ENCODE measurements around the gene UBAP1L.

Gene UBAP1L

GRCh38 chr15:65069779-65070546, 45.0 kb downstream of the UBAP1L start:
- no peak overlapping the region for H3K4me3 ChIP-seq (ENCODE audit: low read length)
- DNase-seq (ENCODE audit: low read depth, low spot score): no peak

- DNase-seq (ENCODE audit: low read depth, low spot score): no peak
Observed at GRCh38 chr15:65069179-65069578, 45.8 kb downstream of the UBAP1L start.

GRCh38 chr15:65068403-65068788, 46.6 kb downstream of the UBAP1L start:
- no peak overlapping the region for H3K4me3 ChIP-seq (ENCODE audit: low read length)

More at GRCh38 chr15:65069179-65069578, 45.8 kb downstream of the UBAP1L start:
- no peak overlapping the region for H3K4me3 ChIP-seq (ENCODE audit: low read length)

GRCh38 chr15:65067645-65068402, 47.2 kb downstream of the UBAP1L start, which contains the start of gene RASL12:
Gene RASL12 (minus strand): TSS chr15:65067991. CDS start chr15:65067835, 156 bp downstream.
- no peak within 1 kb of the TSS for H3K4me3 ChIP-seq (ENCODE audit: low read length)
- no peak for DNase-seq (ENCODE audit: low read depth, low spot score)

More at GRCh38 chr15:65068403-65068788, 46.6 kb downstream of the UBAP1L start:
- DNase-seq (ENCODE audit: low read depth, low spot score): no peak

- no peak for DNase-seq (ENCODE audit: low read depth, low spot score)
- no peak overlapping the region for H3K4me3 ChIP-seq (ENCODE audit: low read length)
Observed at GRCh38 chr15:65067317-65067644, 47.7 kb downstream of the UBAP1L start.

- DNase-seq (ENCODE audit: low read depth, low spot score): no peak
- H3K4me3 ChIP-seq (ENCODE audit: low read length): no peak overlapping the region
Observed at GRCh38 chr15:65066635-65067316, 48.2 kb downstream of the UBAP1L start.

- DNase-seq (ENCODE audit: low read depth, low spot score): no peak
- H3K4me3 ChIP-seq (ENCODE audit: low read length): no peak overlapping the region
Observed at GRCh38 chr15:65066001-65066634, 48.9 kb downstream of the UBAP1L start.

- no peak for DNase-seq (ENCODE audit: low read depth, low spot score)
- H3K4me3 ChIP-seq (ENCODE audit: low read length): no peak overlapping the region
Observed at GRCh38 chr15:65062726-65063125, 52.3 kb downstream of the UBAP1L start.

GRCh38 chr15:65062061-65062460, 52.9 kb downstream of the UBAP1L start:
- H3K4me3 ChIP-seq (ENCODE audit: low read length): no peak overlapping the region
- no peak for DNase-seq (ENCODE audit: low read depth, low spot score)

- no peak overlapping the region for H3K4me3 ChIP-seq (ENCODE audit: low read length)
- no peak for DNase-seq (ENCODE audit: low read depth, low spot score)
Observed at GRCh38 chr15:65060641-65061397, 54.2 kb downstream of the UBAP1L start.

GRCh38 chr15:65059931-65060596, 54.9 kb downstream of the UBAP1L start:
- no peak for DNase-seq (ENCODE audit: low read depth, low spot score)
- no peak overlapping the region for H3K4me3 ChIP-seq (ENCODE audit: low read length)

- H3K4me3 ChIP-seq (ENCODE audit: low read length): no peak overlapping the region
Observed at GRCh38 chr15:65059369-65059750, 55.6 kb downstream of the UBAP1L start.

GRCh38 chr15:65058394-65059368, 56.3 kb downstream of the UBAP1L start:
- no peak for DNase-seq (ENCODE audit: low read depth, low spot score)
- no peak overlapping the region for H3K4me3 ChIP-seq (ENCODE audit: low read length)

More at GRCh38 chr15:65059369-65059750, 55.6 kb downstream of the UBAP1L start:
- no peak for DNase-seq (ENCODE audit: low read depth, low spot score)

- no peak overlapping the region for H3K4me3 ChIP-seq (ENCODE audit: low read length)
- no peak for DNase-seq (ENCODE audit: low read depth, low spot score)
Observed at GRCh38 chr15:65057549-65057940, 57.5 kb downstream of the UBAP1L start.

- no peak overlapping the region for H3K4me3 ChIP-seq (ENCODE audit: low read length)
- no peak for DNase-seq (ENCODE audit: low read depth, low spot score)
Observed at GRCh38 chr15:65056868-65057548, 58.0 kb downstream of the UBAP1L start.

GRCh38 chr15:65056106-65056505, 58.9 kb downstream of the UBAP1L start:
- DNase-seq (ENCODE audit: low read depth, low spot score): no peak
- H3K4me3 ChIP-seq (ENCODE audit: low read length): peak overlapping the region; percentile 20

Measured in Jurkat, Clone E6-1 (cell line).